ENCODE measurements around the gene P2RX6. TPM values are rescaled to one million over a fixed set of nuclear protein-coding genes. Genes with fewer than 3 reads are reported as not detected.

Gene P2RX6
- total and polyA plus RNA-seq, 9 of the 15 experiments (the other 6 are each of a cell fraction or from before 2014, with no cell fraction given) = 0.01 to 3.9 (median 1.5) TPM; not detected in 1

- TF ChIP-seq TCF3 (CRISPR knock-in tag; IDR thresholded peaks at IDR 0.05) (no peak), IRF2 (CRISPR knock-in tag; IDR thresholded peaks at IDR 0.05) (no peak), ZNF444 (CRISPR knock-in tag; IDR thresholded peaks at IDR 0.05) (no peak), BCOR (IDR thresholded peaks at IDR 0.05) (no peak), PRMT5 (CRISPR knock-in tag; IDR thresholded peaks at IDR 0.05) (no peak; the same call in 1 of the 2 replicates), SMAD1 (IDR thresholded peaks at IDR 0.05; ENCODE audit: low read depth, low read length, partially characterized antibody) (peak; percentile 34), POLR2AphosphoS5 (IDR thresholded peaks at IDR 0.05; ENCODE audit: control insufficient read depth, insufficient read depth, low read depth, low read length) (no peak), GABPB2 (CRISPR knock-in tag; conservative IDR thresholded peaks at IDR 0.05) (no peak), ATF1 (CRISPR knock-in tag; IDR thresholded peaks at IDR 0.05) (0 out of 2 replicates have a peak, but pooled peaks have one; percentile 26), ATF1 (tag; IDR thresholded peaks at IDR 0.05) (no peak), CC2D1A (IDR thresholded peaks at IDR 0.05) (no peak), CSDE1 (IDR thresholded peaks at IDR 0.05) (no peak), ETS2 (tag; IDR thresholded peaks at IDR 0.05; ENCODE audit: borderline replicate concordance, poor library complexity, severe bottlenecking) (no peak), ETV5 (CRISPR knock-in tag; IDR thresholded peaks at IDR 0.05; ENCODE audit: low read depth) (no peak), SETDB1 (IDR thresholded peaks at IDR 0.05; ENCODE audit: low read length) (peak; percentile 69), MYNN (IDR thresholded peaks at IDR 0.05) (no peak), MYNN (CRISPR knock-in tag; IDR thresholded peaks at IDR 0.05) (no peak), SMARCB1 (IDR thresholded peaks at IDR 0.05; ENCODE audit: insufficient read length, low read depth) (no peak), FIP1L1 (IDR thresholded peaks at IDR 0.05; ENCODE audit: low read depth, low read length, poor library complexity, severe bottlenecking) (no peak), ZNF23 (CRISPR knock-in tag; IDR thresholded peaks at IDR 0.05) (no peak), TAF7 (tag; IDR thresholded peaks at IDR 0.05) (0 out of 2 replicates have a peak, but pooled peaks have one; percentile 7), PHB (CRISPR knock-in tag; IDR thresholded peaks at IDR 0.05) (no peak), CEBPG (CRISPR knock-in tag; IDR thresholded peaks at IDR 0.05) (no peak), CEBPG (tag; conservative IDR thresholded peaks at IDR 0.05 in 1 of 2, IDR thresholded peaks at IDR 0.05 in 1 of 2) (no peak), POLR3G (IDR thresholded peaks at IDR 0.05; ENCODE audit: extremely low read depth, insufficient read length, insufficient replicate concordance) (no peak), RUNX1 (IDR thresholded peaks at IDR 0.05; ENCODE audit: low read depth) (no peak), HIVEP1 (CRISPR knock-in tag; IDR thresholded peaks at IDR 0.05) (no peak), CBX5 (IDR thresholded peaks at IDR 0.05; ENCODE audit: borderline replicate concordance, low read depth) (no peak)
- TF ChIP-seq, protein P1, sequence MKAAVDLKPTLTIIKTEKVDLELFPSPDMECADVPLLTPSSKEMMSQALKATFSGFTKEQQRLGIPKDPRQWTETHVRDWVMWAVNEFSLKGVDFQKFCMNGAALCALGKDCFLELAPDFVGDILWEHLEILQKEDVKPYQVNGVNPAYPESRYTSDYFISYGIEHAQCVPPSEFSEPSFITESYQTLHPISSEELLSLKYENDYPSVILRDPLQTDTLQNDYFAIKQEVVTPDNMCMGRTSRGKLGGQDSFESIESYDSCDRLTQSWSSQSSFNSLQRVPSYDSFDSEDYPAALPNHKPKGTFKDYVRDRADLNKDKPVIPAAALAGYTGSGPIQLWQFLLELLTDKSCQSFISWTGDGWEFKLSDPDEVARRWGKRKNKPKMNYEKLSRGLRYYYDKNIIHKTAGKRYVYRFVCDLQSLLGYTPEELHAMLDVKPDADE (conservative IDR thresholded peaks at IDR 0.05; ENCODE audit: control insufficient read depth, low read depth, low read length) = peak; percentile 15; the same call in 1 of the 2 replicates
- TF ChIP-seq, protein P2, sequence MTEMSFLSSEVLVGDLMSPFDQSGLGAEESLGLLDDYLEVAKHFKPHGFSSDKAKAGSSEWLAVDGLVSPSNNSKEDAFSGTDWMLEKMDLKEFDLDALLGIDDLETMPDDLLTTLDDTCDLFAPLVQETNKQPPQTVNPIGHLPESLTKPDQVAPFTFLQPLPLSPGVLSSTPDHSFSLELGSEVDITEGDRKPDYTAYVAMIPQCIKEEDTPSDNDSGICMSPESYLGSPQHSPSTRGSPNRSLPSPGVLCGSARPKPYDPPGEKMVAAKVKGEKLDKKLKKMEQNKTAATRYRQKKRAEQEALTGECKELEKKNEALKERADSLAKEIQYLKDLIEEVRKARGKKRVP (CRISPR knock-in tag; IDR thresholded peaks at IDR 0.05) = no peak
Measured at GRCh38 chr22:21047035-21047661, 32.2 kb downstream of the P2RX6 start (continued).

All from K562 (cell line).